Measurements from ENCODE around the gene CRACR2A. TPM values are rescaled to one million over a fixed set of nuclear protein-coding genes. Genes with fewer than 3 reads are reported as not detected.

CRACR2A gene
- total RNA-seq, 1 donor from 2014 or later: 6.5 TPM

DNA sequence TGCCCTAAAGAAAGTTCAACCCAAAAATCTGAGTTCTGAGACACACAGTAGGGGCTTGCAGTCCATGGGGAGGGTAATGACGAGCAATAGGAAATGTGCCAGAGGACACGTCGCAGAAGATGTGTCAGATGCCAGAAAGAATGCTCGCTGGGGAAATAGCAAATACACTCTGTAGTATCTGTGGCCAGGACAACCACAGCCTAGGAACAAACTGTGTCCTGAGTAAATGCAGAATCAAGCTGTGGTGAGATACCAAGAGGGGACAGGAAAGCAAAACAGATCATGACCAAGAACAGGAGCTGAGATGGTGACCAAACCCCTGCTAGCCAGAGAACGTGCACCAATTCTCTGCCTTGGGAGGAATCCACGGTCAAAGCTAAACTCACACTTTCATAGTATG lies 9.1 kb downstream of the CRACR2A start:
- Mint-ChIP-seq H3K9me3 (ENCODE audit: unreplicated experiment) (no peaks in the 10 kb centered on the region), H3K27me3 (ENCODE audit: unreplicated experiment) (peaks cover 1% of the 10 kb centered on the region), H3K4me3 (ENCODE audit: unreplicated experiment) (no peak overlapping the region), H3K36me3 (ENCODE audit: low read depth, unreplicated experiment) (no peaks in the 10 kb centered on the region), H3K27ac (ENCODE audit: unreplicated experiment) (no peak overlapping the region), H3K4me1 (ENCODE audit: unreplicated experiment) (no peaks in the 10 kb centered on the region)
- TF ChIP-seq, protein P1, sequence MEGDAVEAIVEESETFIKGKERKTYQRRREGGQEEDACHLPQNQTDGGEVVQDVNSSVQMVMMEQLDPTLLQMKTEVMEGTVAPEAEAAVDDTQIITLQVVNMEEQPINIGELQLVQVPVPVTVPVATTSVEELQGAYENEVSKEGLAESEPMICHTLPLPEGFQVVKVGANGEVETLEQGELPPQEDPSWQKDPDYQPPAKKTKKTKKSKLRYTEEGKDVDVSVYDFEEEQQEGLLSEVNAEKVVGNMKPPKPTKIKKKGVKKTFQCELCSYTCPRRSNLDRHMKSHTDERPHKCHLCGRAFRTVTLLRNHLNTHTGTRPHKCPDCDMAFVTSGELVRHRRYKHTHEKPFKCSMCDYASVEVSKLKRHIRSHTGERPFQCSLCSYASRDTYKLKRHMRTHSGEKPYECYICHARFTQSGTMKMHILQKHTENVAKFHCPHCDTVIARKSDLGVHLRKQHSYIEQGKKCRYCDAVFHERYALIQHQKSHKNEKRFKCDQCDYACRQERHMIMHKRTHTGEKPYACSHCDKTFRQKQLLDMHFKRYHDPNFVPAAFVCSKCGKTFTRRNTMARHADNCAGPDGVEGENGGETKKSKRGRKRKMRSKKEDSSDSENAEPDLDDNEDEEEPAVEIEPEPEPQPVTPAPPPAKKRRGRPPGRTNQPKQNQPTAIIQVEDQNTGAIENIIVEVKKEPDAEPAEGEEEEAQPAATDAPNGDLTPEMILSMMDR (IDR thresholded peaks at IDR 0.05; ENCODE audit: unreplicated experiment): no peak
- no peak for DNase-seq (ENCODE audit: low spot score)

DNA sequence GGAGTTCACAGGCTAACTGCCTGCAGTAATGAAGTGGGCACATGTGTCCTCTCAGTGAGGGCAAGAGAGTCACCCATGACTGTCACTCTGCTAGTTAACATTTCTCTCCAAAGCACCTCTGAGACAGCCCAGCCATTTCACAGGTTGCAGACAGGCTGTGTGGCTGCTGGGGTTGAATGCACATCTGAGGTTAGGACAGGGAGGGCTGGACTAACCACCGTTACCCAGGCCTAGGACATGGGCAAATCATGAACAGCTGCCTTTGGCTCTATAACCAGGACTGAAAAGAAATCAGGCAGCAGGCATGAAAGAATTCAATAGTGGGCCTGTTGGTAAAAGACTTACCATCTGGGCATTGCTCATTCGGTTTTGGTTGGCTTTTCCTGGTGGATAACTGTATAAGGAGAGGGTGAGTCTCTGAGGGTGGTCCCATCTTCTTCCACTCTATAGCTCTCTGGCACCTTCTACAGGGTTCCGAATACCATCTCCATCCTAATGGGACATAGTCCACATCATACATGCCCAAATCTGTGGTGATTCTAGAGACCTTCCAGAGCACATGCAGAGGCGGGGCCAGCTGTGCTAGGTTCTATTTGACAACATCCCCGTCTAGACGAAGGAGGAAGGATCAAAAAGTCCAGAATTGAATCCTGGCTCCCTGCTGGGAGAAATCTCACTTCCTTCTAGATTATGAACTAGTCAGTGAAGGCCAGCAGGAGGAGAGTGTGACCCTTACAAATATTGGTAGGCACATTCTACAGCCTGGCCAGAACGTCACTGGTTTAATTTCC lies 10.8 kb downstream of the CRACR2A start:
- H3K4me3 Mint-ChIP-seq (ENCODE audit: unreplicated experiment): no peak overlapping the region
- no peaks in the 10 kb centered on the region for H3K4me1 Mint-ChIP-seq (ENCODE audit: unreplicated experiment)
- H3K27me3 Mint-ChIP-seq (ENCODE audit: unreplicated experiment): no peaks in the 10 kb centered on the region
- no peak for DNase-seq (ENCODE audit: low spot score)
- H3K9me3 Mint-ChIP-seq (ENCODE audit: unreplicated experiment): no peaks in the 10 kb centered on the region
- no peak overlapping the region for H3K27ac Mint-ChIP-seq (ENCODE audit: unreplicated experiment)
- H3K36me3 Mint-ChIP-seq (ENCODE audit: low read depth, unreplicated experiment): no peaks in the 10 kb centered on the region
- TF ChIP-seq, protein P1 (IDR thresholded peaks at IDR 0.05; ENCODE audit: unreplicated experiment): no peak

DNA sequence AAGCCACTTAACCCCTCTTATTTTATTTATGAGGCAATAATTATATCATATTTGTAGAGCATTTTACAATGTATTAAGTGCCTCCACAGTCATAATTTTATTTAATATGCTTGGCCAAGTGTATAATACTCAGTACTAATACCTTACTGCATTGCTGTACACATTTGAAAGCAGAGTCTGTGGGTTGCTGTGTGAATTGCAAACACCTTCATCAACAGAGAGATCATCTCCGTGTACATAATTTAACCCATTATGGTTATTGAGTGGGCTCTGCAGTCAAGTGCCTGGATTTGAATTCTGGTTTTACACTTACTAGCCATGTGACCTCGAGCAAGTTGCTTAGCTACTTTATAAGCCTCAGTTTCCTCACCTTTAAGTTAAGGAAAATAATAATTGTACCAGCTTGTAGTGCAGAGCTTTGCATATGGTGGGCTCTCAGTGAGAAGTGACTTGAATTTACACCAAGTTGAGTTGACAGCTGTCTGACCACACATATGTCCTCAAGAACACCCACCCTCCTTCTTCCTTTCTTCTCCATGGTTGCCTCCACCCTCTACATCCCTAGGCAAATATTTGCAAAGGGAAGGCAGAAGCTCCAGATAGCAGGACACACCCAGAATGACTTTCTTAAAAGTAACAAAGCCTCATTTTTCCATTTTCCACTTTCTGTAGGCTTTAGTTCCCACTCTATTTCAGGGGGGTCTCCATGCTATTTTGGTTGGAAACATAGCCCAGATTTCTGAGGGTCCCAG lies 12.3 kb downstream of the CRACR2A start:
- no peak overlapping the region for H3K4me3 Mint-ChIP-seq (ENCODE audit: unreplicated experiment)
- no peaks in the 10 kb centered on the region for H3K27me3 Mint-ChIP-seq (ENCODE audit: unreplicated experiment)
- TF ChIP-seq, protein P1 (IDR thresholded peaks at IDR 0.05; ENCODE audit: unreplicated experiment): no peak
- no peaks in the 10 kb centered on the region for H3K36me3 Mint-ChIP-seq (ENCODE audit: low read depth, unreplicated experiment)
- DNase-seq (ENCODE audit: low spot score): no peak
- H3K4me1 Mint-ChIP-seq (ENCODE audit: unreplicated experiment): no peaks in the 10 kb centered on the region
- H3K27ac Mint-ChIP-seq (ENCODE audit: unreplicated experiment): no peak overlapping the region
- H3K9me3 Mint-ChIP-seq (ENCODE audit: unreplicated experiment): no peaks in the 10 kb centered on the region

- no peak overlapping the region for H3K27ac Mint-ChIP-seq (ENCODE audit: unreplicated experiment)
- H3K9me3 Mint-ChIP-seq (ENCODE audit: unreplicated experiment): no peaks in the 10 kb centered on the region
- H3K4me1 Mint-ChIP-seq (ENCODE audit: unreplicated experiment): no peaks in the 10 kb centered on the region
- H3K4me3 Mint-ChIP-seq (ENCODE audit: unreplicated experiment): no peak overlapping the region
- no peak for DNase-seq (ENCODE audit: low spot score)
- TF ChIP-seq, protein P1 (IDR thresholded peaks at IDR 0.05; ENCODE audit: unreplicated experiment): no peak
- H3K27me3 Mint-ChIP-seq (ENCODE audit: unreplicated experiment): peaks cover 2% of the 10 kb centered on the region
- peaks cover 8% of the 10 kb centered on the region for H3K36me3 Mint-ChIP-seq (ENCODE audit: low read depth, unreplicated experiment)
Observed at GRCh38 chr12:3735432-3735831, 17.5 kb downstream of the CRACR2A start.

DNA sequence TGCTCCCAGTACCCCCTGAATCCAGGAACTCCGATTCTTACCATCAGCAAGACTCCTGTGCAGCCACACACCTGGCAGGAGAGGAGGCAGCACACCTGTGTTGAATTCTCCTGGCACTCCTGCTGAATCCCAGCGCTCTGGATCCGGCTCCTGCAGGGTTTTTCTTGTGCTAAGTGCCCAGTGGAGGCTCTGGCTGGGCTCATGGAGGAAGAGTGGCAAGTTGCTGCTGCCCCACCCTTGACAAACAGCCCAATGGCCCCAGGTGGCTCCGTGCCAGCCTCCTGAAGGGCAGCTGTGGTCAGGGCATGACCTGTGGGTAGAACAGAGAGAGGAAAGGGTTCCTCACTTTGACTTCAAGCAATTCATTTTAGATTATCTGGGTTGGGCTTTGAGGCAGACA lies 20.0 kb downstream of the CRACR2A start:
- H3K9me3 Mint-ChIP-seq (ENCODE audit: unreplicated experiment): no peaks in the 10 kb centered on the region
- no peak overlapping the region for H3K4me3 Mint-ChIP-seq (ENCODE audit: unreplicated experiment)
- TF ChIP-seq, protein P1 (IDR thresholded peaks at IDR 0.05; ENCODE audit: unreplicated experiment): no peak
- H3K4me1 Mint-ChIP-seq (ENCODE audit: unreplicated experiment): peaks cover under 1% of the 10 kb centered on the region
- no peak for DNase-seq (ENCODE audit: low spot score)
- peaks cover 10% of the 10 kb centered on the region for H3K36me3 Mint-ChIP-seq (ENCODE audit: low read depth, unreplicated experiment)
- H3K27me3 Mint-ChIP-seq (ENCODE audit: unreplicated experiment): peaks cover 2% of the 10 kb centered on the region
- no peak overlapping the region for H3K27ac Mint-ChIP-seq (ENCODE audit: unreplicated experiment)

Measured in endothelial cell (in vitro differentiated cells).